GM08714 (cell line): ENCODE measurements around the gene CTNNA3.

Source experiments
- H3K4me3 ChIP-seq: fragments of 200-500 bp; sonication (Bioruptor generic); 2 replicates; pipeline ENCODE4 v1.5.1; 2014; ENCODE audit warnings: mild to moderate bottlenecking, low read length, inconsistent platforms
- ZNF274 ChIP-seq: IDR thresholded peaks from 2 replicates; pipeline ENCODE4 v1.6.1; 2012; ENCODE audit warnings: mild to moderate bottlenecking, low read depth, low read length

Gene CTNNA3

GRCh38 chr10:66627156-66627555 lies 1068.8 kb downstream of the CTNNA3 start:
- no peak for TF ChIP-seq ZNF274
- no peak overlapping the region for H3K4me3 ChIP-seq

GRCh38 chr10:66625709-66626590 lies 1070.0 kb downstream of the CTNNA3 start:
- no peak overlapping the region for H3K4me3 ChIP-seq
- TF ChIP-seq ZNF274: no peak

- no peak for TF ChIP-seq ZNF274
- H3K4me3 ChIP-seq: no peak overlapping the region
Observed at GRCh38 chr10:66622050-66622449, 1073.9 kb downstream of the CTNNA3 start.

- H3K4me3 ChIP-seq: no peak overlapping the region
- no peak for TF ChIP-seq ZNF274
Observed at GRCh38 chr10:66604195-66604594, 1091.8 kb downstream of the CTNNA3 start.

- no peak overlapping the region for H3K4me3 ChIP-seq
- TF ChIP-seq ZNF274: no peak
Observed at GRCh38 chr10:66591865-66592264, 1104.1 kb downstream of the CTNNA3 start.

GRCh38 chr10:66587680-66588050 lies 1108.3 kb downstream of the CTNNA3 start:
- H3K4me3 ChIP-seq: no peak overlapping the region
- TF ChIP-seq ZNF274: no peak

- H3K4me3 ChIP-seq: no peak overlapping the region
- no peak for TF ChIP-seq ZNF274
Observed at GRCh38 chr10:66586897-66587679, 1108.9 kb downstream of the CTNNA3 start.

GRCh38 chr10:66586073-66586472 lies 1109.9 kb downstream of the CTNNA3 start:
- TF ChIP-seq ZNF274: no peak

GRCh38 chr10:66575251-66575855 lies 1120.6 kb downstream of the CTNNA3 start:
- no peak overlapping the region for H3K4me3 ChIP-seq
- no peak for TF ChIP-seq ZNF274

More at GRCh38 chr10:66586073-66586472, 1109.9 kb downstream of the CTNNA3 start:
- H3K4me3 ChIP-seq: no peak overlapping the region

GRCh38 chr10:66572700-66573099 lies 1123.3 kb downstream of the CTNNA3 start:
- no peak overlapping the region for H3K4me3 ChIP-seq
- TF ChIP-seq ZNF274: no peak

GRCh38 chr10:66565999-66566398 lies 1130.0 kb downstream of the CTNNA3 start:
- no peak for TF ChIP-seq ZNF274
- no peak overlapping the region for H3K4me3 ChIP-seq

- no peak overlapping the region for H3K4me3 ChIP-seq
- no peak for TF ChIP-seq ZNF274
Observed at GRCh38 chr10:66564287-66564686, 1131.7 kb downstream of the CTNNA3 start.

- no peak for TF ChIP-seq ZNF274
- H3K4me3 ChIP-seq: no peak overlapping the region
Observed at GRCh38 chr10:66555061-66555460, 1140.9 kb downstream of the CTNNA3 start.

GRCh38 chr10:66552331-66552730 lies 1143.7 kb downstream of the CTNNA3 start:
- H3K4me3 ChIP-seq: no peak overlapping the region
- TF ChIP-seq ZNF274: no peak
